HepG2 (cell line): Measurements from ENCODE around the gene NINL. TPM values are rescaled to one million over a fixed set of nuclear protein-coding genes. Genes with fewer than 3 reads are reported as not detected.

Source experiments
- AKAP8 ChIP-seq: sonication (generic); formaldehyde crosslinking; IDR thresholded peaks from 2 replicates; pipeline ENCODE4 v1.5.1; 2020; ENCODE audit warnings: mild to moderate bottlenecking, missing genetic modification reagents
- BRCA1 ChIP-seq: sonication (generic); formaldehyde crosslinking; IDR thresholded peaks from 2 replicates; pipeline ENCODE4 v1.4.0; 2020; ENCODE audit warnings: missing genetic modification reagents
- CHD2 ChIP-seq: IDR thresholded peaks from 2 replicates; pipeline ENCODE4 v1.6.1; 2011; ENCODE audit warnings: low read depth, low read length, improper control_type of control experiment
- FOXJ3 ChIP-seq: sonication (generic); formaldehyde crosslinking; IDR thresholded peaks from 2 replicates; pipeline ENCODE4 v1.4.0; 2020; ENCODE audit warnings: missing genetic modification reagents, mild to moderate bottlenecking, borderline replicate concordance
- FOXK1 ChIP-seq: sonication (generic); formaldehyde crosslinking; IDR thresholded peaks from 2 replicates; pipeline ENCODE4 v1.4.0; 2020; ENCODE audit warnings: low read depth, missing genetic modification reagents, borderline replicate concordance
- HNRNPH1 ChIP-seq: fragments of 200-400 bp; formaldehyde crosslinking; optimal IDR thresholded peaks from 2 replicates; pipeline ENCODE3; 2017; ENCODE audit warnings: mild to moderate bottlenecking, low read depth, low read length
- MED13 ChIP-seq: sonication (generic); formaldehyde crosslinking; IDR thresholded peaks from 2 replicates; pipeline ENCODE4 v1.5.0; 2020; ENCODE audit warnings: missing genetic modification reagents
- MYNN ChIP-seq: sonication (generic); formaldehyde crosslinking; IDR thresholded peaks from 2 replicates; pipeline ENCODE4 v1.4.0; 2020; ENCODE audit warnings: mild to moderate bottlenecking, low read depth, missing genetic modification reagents
- NAIF1 ChIP-seq: sonication (generic); formaldehyde crosslinking; IDR thresholded peaks from 2 replicates; pipeline ENCODE4 v1.5.0; 2020; ENCODE audit warnings: mild to moderate bottlenecking, missing genetic modification reagents, borderline replicate concordance
- NCOA2 ChIP-seq: sonication (generic); formaldehyde crosslinking; IDR thresholded peaks from 2 replicates; pipeline ENCODE4 v1.8.0; 2022; ENCODE audit warnings: inconsistent platforms
- NFKBIZ ChIP-seq: IDR thresholded peaks from 2 replicates; pipeline ENCODE4 v1.6.1; 2018; ENCODE audit warnings: missing genetic modification reagents, missing compliant biosample characterization
- PHF20 ChIP-seq: sonication (generic); formaldehyde crosslinking; IDR thresholded peaks from 2 replicates; pipeline ENCODE4 v1.5.0; 2020; ENCODE audit warnings: mild to moderate bottlenecking, missing genetic modification reagents
- SETDB1 ChIP-seq: sonication (generic); formaldehyde crosslinking; IDR thresholded peaks from 2 replicates; pipeline ENCODE4 v1.5.1; 2020; ENCODE audit warnings: missing genetic modification reagents, mild to moderate bottlenecking, borderline replicate concordance
- ZFY ChIP-seq: sonication (generic); formaldehyde crosslinking; IDR thresholded peaks from 2 replicates; pipeline ENCODE4 v1.4.0; 2020; ENCODE audit warnings: missing genetic modification reagents
- ZNF10 ChIP-seq: sonication (generic); formaldehyde crosslinking; IDR thresholded peaks from 2 replicates; pipeline ENCODE4 v1.4.0; 2020; ENCODE audit warnings: mild to moderate bottlenecking, low read depth, missing genetic modification reagents, borderline replicate concordance
- ZNF232 ChIP-seq: sonication (generic); formaldehyde crosslinking; IDR thresholded peaks from 2 replicates; pipeline ENCODE4 v1.4.0; 2020; ENCODE audit warnings: missing genetic modification reagents, borderline replicate concordance
- ZNF24 ChIP-seq: fragments of 450-650 bp; IDR thresholded peaks from 2 replicates; pipeline ENCODE4 v1.6.1; 2017; ENCODE audit warnings: antibody characterized with exemption, mild to moderate bottlenecking
- ZNF552 ChIP-seq: sonication (generic); formaldehyde crosslinking; IDR thresholded peaks from 2 replicates; pipeline ENCODE4 v1.9.0; 2022; ENCODE audit warnings: missing genetic modification reagents, mild to moderate bottlenecking, borderline replicate concordance
- ZNF557 ChIP-seq: sonication (generic); formaldehyde crosslinking; IDR thresholded peaks from 2 replicates; pipeline ENCODE4 v1.4.0; 2020; ENCODE audit warnings: missing genetic modification reagents
- ZNF616 ChIP-seq: sonication (generic); formaldehyde crosslinking; IDR thresholded peaks from 2 replicates; pipeline ENCODE4 v1.5.0; 2020; ENCODE audit warnings: low read depth, mild to moderate bottlenecking, missing genetic modification reagents
- ZNF674 ChIP-seq: sonication (generic); formaldehyde crosslinking; IDR thresholded peaks from 2 replicates; pipeline ENCODE4 v1.5.0; 2020; ENCODE audit warnings: low read depth, mild to moderate bottlenecking, missing genetic modification reagents
- ZNF83 ChIP-seq: sonication (generic); formaldehyde crosslinking; IDR thresholded peaks from 2 replicates; pipeline ENCODE4 v1.4.0; 2020; ENCODE audit warnings: missing genetic modification reagents, mild to moderate bottlenecking, borderline replicate concordance
- polyA plus RNA-seq, 8 experiments: library from polyadenylated mRNA; depleted of rRNA in 3 of 8; stranded (reverse) in 7 of 8; unstranded in 1 of 8; fragments of >200 nt; fragmentation: Illumina TruSeq in 4 of 8; extraction: Trizol in 4 of 8; gene quantifications; 2 replicates each; pipeline versions ENCODE4 v1.2.1 to v1.2.3, GENCODE V29; 2011 to 2016; ENCODE audit warnings: low read depth in 4 of 8, missing spikeins in 1 of 8, mixed read lengths in 1 of 8; ENCODE audit not compliant: insufficient read depth in 1 of 8
- total RNA-seq, 5 experiments: library from RNA; depleted of rRNA; stranded (reverse); fragments of >200 nt; fragmentation: Illumina TruSeq; extraction: Trizol; gene quantifications; 2 replicates each; pipeline ENCODE4 v1.2.3, GENCODE V29; 2016; ENCODE audit warnings: low read depth in 1 of 5
- TF ChIP-seq, protein P1 (sequence below): sonication (generic); formaldehyde crosslinking; conservative IDR thresholded peaks from 2 replicates; pipeline ENCODE4 v1.4.0; 2020; ENCODE audit warnings: missing genetic modification reagents
- TF ChIP-seq, protein P2 (sequence below): conservative IDR thresholded peaks from 2 replicates; pipeline ENCODE4 v1.6.1; 2018; ENCODE audit warnings: missing genetic modification reagents
- TF ChIP-seq, protein P3 (sequence below): sonication (generic); formaldehyde crosslinking; IDR thresholded peaks from 2 replicates; pipeline ENCODE4 v1.8.1; 2023; ENCODE audit warnings: mild to moderate bottlenecking, missing genetic modification reagents, borderline replicate concordance
- TF ChIP-seq, protein P4 (sequence below): IDR thresholded peaks from 2 replicates; pipeline ENCODE4 v1.6.1; 2016; ENCODE audit warnings: missing biosample characterization, missing genetic modification reagents, low read depth

The NINL gene
- total and polyA plus RNA-seq, 2 of the 13 experiments (the other 11 are each of a cell fraction or from before 2014, with no cell fraction given), result 32.3 to 34.3 TPM

DNA sequence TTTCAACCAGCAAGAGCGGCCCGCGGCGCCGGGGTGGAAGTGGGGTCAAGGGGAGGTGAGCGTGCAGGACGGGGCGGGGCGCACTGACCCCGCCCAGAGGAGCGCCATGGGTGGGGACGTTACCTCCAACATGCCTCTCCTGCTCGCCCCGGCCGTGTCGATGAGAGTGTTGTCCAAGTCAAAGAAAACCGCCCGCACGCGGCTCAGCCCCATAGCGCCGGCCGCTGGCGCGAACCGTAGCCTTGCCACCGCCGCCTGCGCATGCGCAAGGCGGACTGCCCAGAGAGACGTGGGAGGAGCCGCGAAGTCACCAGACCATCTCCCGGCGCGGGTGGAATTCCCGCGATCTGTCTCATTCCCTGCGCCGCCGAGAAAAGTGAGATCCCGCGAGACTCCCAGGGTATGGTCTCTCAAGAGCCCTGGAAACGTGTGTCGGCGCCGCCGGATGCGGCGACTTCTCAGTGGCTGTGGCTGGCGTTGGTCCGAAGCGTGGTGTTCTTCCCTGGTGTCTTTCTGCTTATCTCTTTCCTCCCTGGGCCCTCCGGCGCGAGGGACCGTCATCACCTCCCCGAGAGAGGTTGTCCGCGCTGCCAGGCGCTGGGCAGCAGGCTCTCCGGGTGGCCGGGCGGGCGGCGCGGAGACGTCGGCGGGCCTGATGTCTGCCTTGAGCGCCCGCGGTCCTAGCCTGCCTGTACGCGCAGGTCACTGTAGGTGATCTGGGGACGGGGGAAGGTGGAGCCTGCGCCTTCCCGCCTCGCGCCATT, 38.6 kb upstream of the NINL start, which contains the start of gene NANP (continued):
- TF ChIP-seq MYNN (peak; percentile 85; the same call in 1 of the 2 replicates), ZNF83 (CRISPR knock-in tag) (peak; percentile 98), FOXK1 (CRISPR knock-in tag) (peak; percentile 71; the same call in 1 of the 2 replicates), ZNF10 (CRISPR knock-in tag) (peak; percentile 89; the same call in 1 of the 2 replicates), AKAP8 (CRISPR knock-in tag) (peak; percentile 94), MED13 (peak; percentile 82), NCOA2 (no peak; the same call in 1 of the 2 replicates), ZNF557 (peak; percentile 90; the same call in 1 of the 2 replicates), ZNF552 (CRISPR knock-in tag) (no peak; the same call in 1 of the 2 replicates), PHF20 (peak; percentile 87), ZNF24 (peak; percentile 17; the same call in 1 of the 2 replicates), SETDB1 (CRISPR knock-in tag) (no peak), ZNF616 (CRISPR knock-in tag) (peak; percentile 97), NAIF1 (peak; percentile 95), CHD2 (peak; percentile 98), ZNF232 (CRISPR knock-in tag) (peak; percentile 99), ZNF674 (CRISPR knock-in tag) (peak; percentile 73; the same call in 1 of the 2 replicates), NFKBIZ (no peak), ZFY (CRISPR knock-in tag) (peak; percentile 96), BRCA1 (CRISPR knock-in tag) (0 out of 2 replicates have a peak, but pooled peaks have one; percentile 83), HNRNPH1 (peak; percentile 55), FOXJ3 (CRISPR knock-in tag) (peak; percentile 59)
- TF ChIP-seq, protein P1, sequence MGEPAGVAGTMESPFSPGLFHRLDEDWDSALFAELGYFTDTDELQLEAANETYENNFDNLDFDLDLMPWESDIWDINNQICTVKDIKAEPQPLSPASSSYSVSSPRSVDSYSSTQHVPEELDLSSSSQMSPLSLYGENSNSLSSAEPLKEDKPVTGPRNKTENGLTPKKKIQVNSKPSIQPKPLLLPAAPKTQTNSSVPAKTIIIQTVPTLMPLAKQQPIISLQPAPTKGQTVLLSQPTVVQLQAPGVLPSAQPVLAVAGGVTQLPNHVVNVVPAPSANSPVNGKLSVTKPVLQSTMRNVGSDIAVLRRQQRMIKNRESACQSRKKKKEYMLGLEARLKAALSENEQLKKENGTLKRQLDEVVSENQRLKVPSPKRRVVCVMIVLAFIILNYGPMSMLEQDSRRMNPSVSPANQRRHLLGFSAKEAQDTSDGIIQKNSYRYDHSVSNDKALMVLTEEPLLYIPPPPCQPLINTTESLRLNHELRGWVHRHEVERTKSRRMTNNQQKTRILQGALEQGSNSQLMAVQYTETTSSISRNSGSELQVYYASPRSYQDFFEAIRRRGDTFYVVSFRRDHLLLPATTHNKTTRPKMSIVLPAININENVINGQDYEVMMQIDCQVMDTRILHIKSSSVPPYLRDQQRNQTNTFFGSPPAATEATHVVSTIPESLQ (CRISPR knock-in tag), result no peak
- TF ChIP-seq, protein P2, sequence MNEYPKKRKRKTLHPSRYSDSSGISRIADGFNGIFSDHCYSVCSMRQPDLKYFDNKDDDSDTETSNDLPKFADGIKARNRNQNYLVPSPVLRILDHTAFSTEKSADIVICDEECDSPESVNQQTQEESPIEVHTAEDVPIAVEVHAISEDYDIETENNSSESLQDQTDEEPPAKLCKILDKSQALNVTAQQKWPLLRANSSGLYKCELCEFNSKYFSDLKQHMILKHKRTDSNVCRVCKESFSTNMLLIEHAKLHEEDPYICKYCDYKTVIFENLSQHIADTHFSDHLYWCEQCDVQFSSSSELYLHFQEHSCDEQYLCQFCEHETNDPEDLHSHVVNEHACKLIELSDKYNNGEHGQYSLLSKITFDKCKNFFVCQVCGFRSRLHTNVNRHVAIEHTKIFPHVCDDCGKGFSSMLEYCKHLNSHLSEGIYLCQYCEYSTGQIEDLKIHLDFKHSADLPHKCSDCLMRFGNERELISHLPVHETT (CRISPR knock-in tag), result peak; percentile 87; the same call in 1 of the 2 replicates
- TF ChIP-seq, protein P3, sequence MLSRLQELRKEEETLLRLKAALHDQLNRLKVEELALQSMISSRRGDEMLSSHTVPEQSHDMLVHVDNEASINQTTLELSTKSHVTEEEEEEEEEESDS (CRISPR knock-in tag), result peak; percentile 6; the same call in 1 of the 2 replicates
- TF ChIP-seq, protein P4, sequence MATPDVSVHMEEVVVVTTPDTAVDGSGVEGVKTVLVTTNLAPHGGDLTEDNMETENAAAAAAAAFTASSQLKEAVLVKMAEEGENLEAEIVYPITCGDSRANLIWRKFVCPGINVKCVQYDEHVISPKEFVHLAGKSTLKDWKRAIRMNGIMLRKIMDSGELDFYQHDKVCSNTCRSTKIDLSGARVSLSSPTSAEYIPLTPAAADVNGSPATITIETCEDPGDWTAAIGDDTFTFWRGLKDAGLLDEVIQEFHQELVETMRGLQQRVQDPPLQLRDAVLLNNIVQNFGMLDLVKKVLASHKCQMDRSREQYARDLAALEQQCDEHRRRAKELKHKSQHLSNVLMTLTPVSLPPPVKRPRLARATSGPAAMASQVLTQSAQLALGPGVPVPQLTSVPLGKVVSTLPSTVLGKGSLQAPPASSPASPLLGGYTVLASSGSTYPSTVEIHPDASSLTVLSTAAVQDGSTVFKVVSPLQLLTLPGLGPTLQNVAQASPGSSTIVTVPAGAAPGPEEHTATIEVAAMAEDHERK (CRISPR knock-in tag), result no peak
